NCI-H82 treated with DMSO at 0.1 percent for 48 hours (cell line): ENCODE data around the gene NAA35.
"Not testable (repeated sequence)": the region's sequence is repeated elsewhere in the genome, so short reads cannot be mapped to it uniquely, and the experiment has no call there.

Source experiments
- DNase-seq: peaks from one replicate; lab custom pipeline; 2025; ENCODE audit not compliant: unreplicated experiment; lab: John Stamatoyannopoulos, UW

Gene NAA35

GRCh38 chr9:86022687-86023266 lies 81.8 kb downstream of the NAA35 start:
- DNase-seq = no peak

- no peak for DNase-seq
Observed at GRCh38 chr9:86027767-86028166, 86.8 kb downstream of the NAA35 start.

GRCh38 chr9:86034863-86035734 lies 94.2 kb downstream of the NAA35 start:
- DNase-seq = peak; percentile 2

GRCh38 chr9:86035827-86036440 lies 95.0 kb downstream of the NAA35 start:
- DNase-seq = no peak

GRCh38 chr9:86036555-86036954 lies 95.6 kb downstream of the NAA35 start:
- no peak for DNase-seq

GRCh38 chr9:86039991-86040860 lies 99.3 kb downstream of the NAA35 start:
- no peak for DNase-seq

GRCh38 chr9:86040861-86041155 lies 99.9 kb downstream of the NAA35 start:
- DNase-seq = no peak

- no peak for DNase-seq
Observed at GRCh38 chr9:86041311-86041741, 100.4 kb downstream of the NAA35 start.

GRCh38 chr9:86042199-86042978 lies 101.4 kb downstream of the NAA35 start:
- DNase-seq = no peak

GRCh38 chr9:86043586-86043985 lies 102.6 kb downstream of the NAA35 start:
- DNase-seq = no peak

GRCh38 chr9:86043999-86044398 lies 103.1 kb downstream of the NAA35 start:
- DNase-seq = no peak

- no peak for DNase-seq
Observed at GRCh38 chr9:86045654-86046053, 104.7 kb downstream of the NAA35 start.

- DNase-seq = no peak
Observed at GRCh38 chr9:86046071-86046636, 105.2 kb downstream of the NAA35 start.

- DNase-seq = no peak
Observed at GRCh38 chr9:86046930-86047341, 106.0 kb downstream of the NAA35 start.

- DNase-seq = no peak
Observed at GRCh38 chr9:86047361-86047760, 106.4 kb downstream of the NAA35 start.

- not testable (repeated sequence) for DNase-seq
Observed at GRCh38 chr9:86048018-86048742, 107.2 kb downstream of the NAA35 start.

- no peak for DNase-seq
Observed at GRCh38 chr9:86052556-86053468, 111.9 kb downstream of the NAA35 start.

- no peak for DNase-seq
Observed at GRCh38 chr9:86054695-86055094, 113.7 kb downstream of the NAA35 start.
